Stimulated activated naive CD8-positive, alpha-beta T cell treated with anti-CD3 and anti-CD28 coated beads, Interleukin-15, amount 100 ng/mL, for 72 hours (primary cell): ENCODE data around the gene VAV2.
A peak's percentile ranks its signal among the peaks of the same experiment; 100 is the strongest.

Experiments used
- ATAC-seq: fragments of 150-1000 bp; cut with Tn5 transposase; 2 replicates; pipeline ENCODE4 v1.10.0; 2021; ENCODE audit warnings: mild to moderate bottlenecking, moderate library complexity
- DNase-seq, 2 donors: peaks; one replicate each; pipeline ENCODE4 v3.0.0; 2021 to 2022
- H3K27ac Mint-ChIP-seq, 2 donors: one replicate each; pipeline ENCODE4 v1.8.0; 2022; ENCODE audit warnings: mild to moderate bottlenecking in 2 of 2, mixed read lengths in 2 of 2, moderate library complexity in 2 of 2
- H3K27me3 Mint-ChIP-seq: one replicate; pipeline ENCODE4 v1.8.0; 2022; ENCODE audit warnings: mixed read lengths
- H3K4me1 Mint-ChIP-seq: one replicate; pipeline ENCODE4 v1.8.0; 2022; ENCODE audit warnings: mild to moderate bottlenecking, mixed read lengths
- H3K4me3 Mint-ChIP-seq, 2 donors: one replicate each; pipeline ENCODE4 v1.8.0; 2022; ENCODE audit warnings: mild to moderate bottlenecking in 2 of 2, mixed read lengths in 2 of 2, moderate library complexity in 1 of 2
- H3K9me3 Mint-ChIP-seq, 2 donors: one replicate each; pipeline ENCODE4 v1.8.0; 2022; ENCODE audit warnings: mixed read lengths in 2 of 2

The VAV2 gene

DNA sequence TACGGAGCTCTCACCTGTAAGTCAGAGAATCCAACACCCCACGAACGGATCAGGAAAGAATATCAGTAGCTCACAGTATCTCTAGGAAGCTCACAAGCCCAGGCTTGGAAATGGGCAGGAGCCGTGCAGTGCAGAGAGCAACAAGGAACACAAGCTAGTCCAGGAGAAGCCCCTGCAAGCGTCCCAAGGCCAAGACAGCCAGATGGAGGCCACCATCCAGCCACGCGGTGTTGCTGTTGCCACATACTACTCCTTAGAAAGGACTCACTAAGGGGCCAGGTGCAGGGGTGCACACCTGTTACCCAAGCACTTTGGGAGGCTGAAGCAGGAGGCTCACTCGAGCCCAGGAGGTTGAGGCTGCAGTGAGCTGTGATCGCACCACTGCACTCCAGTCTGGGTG lies 15.4 kb upstream of the VAV2 start:
- no peak for ATAC-seq
- Mint-ChIP-seq H3K4me3 (no peak overlapping the region), H3K27ac (no peak overlapping the region), H3K4me1 (no peaks in the 10 kb centered on the region), H3K27me3 (no peaks in the 10 kb centered on the region), H3K9me3 (no peaks in the 10 kb centered on the region)
- DNase-seq: no peak

DNA sequence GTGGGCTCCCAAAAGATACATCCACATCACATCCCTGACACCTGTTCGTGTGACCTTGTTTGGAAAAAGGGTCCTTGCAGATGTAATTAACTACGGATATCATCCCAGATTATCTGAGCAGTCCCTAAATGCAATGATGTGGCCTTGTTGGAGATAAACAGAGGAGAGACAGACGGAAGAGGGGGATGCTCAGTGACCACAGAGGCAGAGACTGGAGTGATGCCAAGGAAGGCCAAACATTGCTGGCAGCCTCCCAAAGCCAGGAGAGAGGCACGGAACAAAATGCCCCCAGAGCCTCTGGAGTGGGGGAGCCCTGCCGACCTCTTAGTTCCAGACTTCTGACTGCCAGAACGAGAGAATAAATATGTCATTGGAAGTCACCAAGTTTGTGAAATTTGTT lies 15.0 kb upstream of the VAV2 start:
- no peak for DNase-seq
- H3K4me1 Mint-ChIP-seq: no peaks in the 10 kb centered on the region
- no peaks in the 10 kb centered on the region for H3K9me3 Mint-ChIP-seq
- H3K4me3 Mint-ChIP-seq: no peak overlapping the region
- no peak for ATAC-seq
- no peak overlapping the region for H3K27ac Mint-ChIP-seq
- H3K27me3 Mint-ChIP-seq: no peaks in the 10 kb centered on the region

GRCh38 chr9:134005381-134005780 lies 13.3 kb upstream of the VAV2 start:
- Mint-ChIP-seq H3K27ac (no peak overlapping the region), H3K4me1 (no peaks in the 10 kb centered on the region), H3K9me3 (no peaks in the 10 kb centered on the region), H3K27me3 (no peaks in the 10 kb centered on the region), H3K4me3 (no peak overlapping the region)
- DNase-seq (no peak), ATAC-seq (no peak)

- Mint-ChIP-seq H3K4me3 (no peak overlapping the region), H3K4me1 (no peaks in the 10 kb centered on the region), H3K27me3 (peaks cover 4% of the 10 kb centered on the region), H3K9me3 (no peaks in the 10 kb centered on the region), H3K27ac (no peak overlapping the region)
- no peak for ATAC-seq
- DNase-seq: no peak
Measured at GRCh38 chr9:134004881-134005280, 12.8 kb upstream of the VAV2 start.

- DNase-seq: no peak
- H3K9me3 Mint-ChIP-seq: no peaks in the 10 kb centered on the region
- no peak overlapping the region for H3K4me3 Mint-ChIP-seq
- no peak overlapping the region for H3K27ac Mint-ChIP-seq
- ATAC-seq: no peak
- no peaks in the 10 kb centered on the region for H3K4me1 Mint-ChIP-seq
- H3K27me3 Mint-ChIP-seq: peaks cover 6% of the 10 kb centered on the region
Measured at GRCh38 chr9:134004131-134004873, 12.2 kb upstream of the VAV2 start.

DNA sequence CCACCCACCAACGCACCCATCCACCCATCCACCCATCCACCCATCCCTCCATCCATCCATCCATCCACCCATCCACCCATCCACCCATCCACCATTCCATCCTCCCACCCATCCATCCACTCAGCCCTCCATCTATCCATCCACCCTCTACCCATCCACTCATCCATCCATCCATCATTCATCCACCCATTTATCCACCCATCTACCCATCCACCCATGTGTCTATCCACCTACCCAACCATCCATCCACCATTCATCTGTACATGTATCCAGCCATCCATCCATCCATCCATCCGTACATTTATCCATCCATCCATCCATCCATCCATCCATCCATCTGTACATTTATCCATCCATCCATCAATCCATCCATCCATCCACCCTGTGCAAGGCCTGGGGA lies 11.1 kb upstream of the VAV2 start:
- DNase-seq: no peak
- H3K4me3 Mint-ChIP-seq: no peak overlapping the region
- H3K27ac Mint-ChIP-seq: no peak overlapping the region
- no peaks in the 10 kb centered on the region for H3K4me1 Mint-ChIP-seq
- no peaks in the 10 kb centered on the region for H3K9me3 Mint-ChIP-seq
- peaks cover 6% of the 10 kb centered on the region for H3K27me3 Mint-ChIP-seq
- ATAC-seq: no peak

DNA sequence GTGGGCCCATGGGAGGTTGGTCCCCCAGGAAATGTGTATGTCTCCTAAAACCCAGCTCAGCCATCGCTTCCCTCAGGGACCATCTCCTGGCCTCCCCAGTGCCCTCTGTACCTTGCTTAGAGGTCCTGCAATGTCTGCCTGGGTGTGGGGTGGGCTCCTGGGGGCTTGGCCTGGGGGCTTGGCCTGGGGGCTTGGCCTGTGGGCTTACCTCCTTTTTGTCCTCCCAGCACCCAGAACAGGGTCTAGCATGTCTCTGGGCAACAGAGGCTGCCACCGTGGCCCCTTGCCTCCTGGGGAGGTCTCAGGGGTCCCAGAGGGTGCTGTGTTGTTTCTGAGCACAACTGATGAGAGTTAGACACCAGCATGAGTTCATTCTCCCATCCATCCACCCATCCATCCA lies 10.7 kb upstream of the VAV2 start:
- DNase-seq (no peak), ATAC-seq (no peak)
- Mint-ChIP-seq H3K27me3 (peaks cover 6% of the 10 kb centered on the region), H3K4me3 (no peak overlapping the region), H3K27ac (no peak overlapping the region), H3K9me3 (no peaks in the 10 kb centered on the region), H3K4me1 (no peaks in the 10 kb centered on the region)

DNA sequence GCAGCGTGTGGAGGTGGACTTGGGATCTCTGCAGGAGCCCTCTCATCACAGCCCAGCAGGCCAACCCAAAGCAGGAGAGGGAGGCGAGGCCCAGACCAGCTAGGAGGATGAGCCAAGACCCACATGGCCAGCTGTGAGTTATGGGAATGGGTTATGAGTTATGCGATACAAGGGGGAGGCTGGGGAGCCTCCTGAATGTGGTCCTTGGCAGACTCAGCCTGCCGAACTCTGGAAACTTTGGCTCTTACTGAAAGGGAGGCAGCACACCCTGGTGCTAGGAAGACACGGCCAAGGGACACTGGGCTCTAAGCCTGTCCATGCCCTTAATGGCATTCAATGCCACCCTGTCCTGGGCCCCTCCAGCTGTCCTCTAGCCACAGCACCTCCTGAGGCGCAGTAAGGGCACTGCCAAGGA lies 7.7 kb upstream of the VAV2 start:
- ATAC-seq (no peak), DNase-seq (no peak)
- Mint-ChIP-seq H3K27ac (no peak overlapping the region), H3K4me1 (no peaks in the 10 kb centered on the region), H3K4me3 (no peak overlapping the region), H3K27me3 (peaks cover 26% of the 10 kb centered on the region), H3K9me3 (no peaks in the 10 kb centered on the region)

GRCh38 chr9:133998915-133999595 lies 6.9 kb upstream of the VAV2 start:
- DNase-seq: no peak
- Mint-ChIP-seq H3K4me3 (no peak overlapping the region), H3K27me3 (peaks cover 34% of the 10 kb centered on the region), H3K9me3 (no peaks in the 10 kb centered on the region), H3K27ac (no peak overlapping the region), H3K4me1 (peaks cover 5% of the 10 kb centered on the region)
- no peak for ATAC-seq

DNA sequence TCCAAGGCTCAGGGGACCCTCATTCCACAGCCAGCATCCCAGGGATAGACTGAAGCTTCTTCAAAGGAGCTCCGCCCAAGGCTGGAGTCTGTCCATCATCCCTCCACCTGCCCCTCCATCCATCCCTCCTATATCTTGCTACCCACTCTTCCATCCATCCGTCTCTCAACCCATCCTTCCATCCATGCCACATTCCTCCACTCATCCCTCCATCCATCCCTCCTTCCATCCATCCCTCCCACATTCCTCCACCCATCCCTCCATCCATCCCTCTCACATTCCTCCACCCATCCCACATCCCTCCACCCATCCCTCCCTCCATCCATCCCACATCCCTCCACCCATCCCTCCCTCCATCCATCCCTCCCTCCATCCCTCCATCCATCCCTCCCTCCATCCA lies 5.5 kb upstream of the VAV2 start:
- H3K9me3 Mint-ChIP-seq: no peaks in the 10 kb centered on the region
- ATAC-seq: no peak
- H3K4me3 Mint-ChIP-seq: no peak overlapping the region
- H3K27ac Mint-ChIP-seq: no peak overlapping the region
- peaks cover 16% of the 10 kb centered on the region for H3K4me1 Mint-ChIP-seq
- H3K27me3 Mint-ChIP-seq: peaks cover 38% of the 10 kb centered on the region
- no peak for DNase-seq

- H3K9me3 Mint-ChIP-seq: no peaks in the 10 kb centered on the region
- no peak overlapping the region for H3K4me3 Mint-ChIP-seq
- ATAC-seq: no peak
- peaks cover 16% of the 10 kb centered on the region for H3K4me1 Mint-ChIP-seq
- H3K27me3 Mint-ChIP-seq: peaks cover 38% of the 10 kb centered on the region
- no peak overlapping the region for H3K27ac Mint-ChIP-seq
- no peak for DNase-seq
Measured at GRCh38 chr9:133996531-133997520, 4.7 kb upstream of the VAV2 start.

- peaks cover 26% of the 10 kb centered on the region for H3K4me1 Mint-ChIP-seq
- ATAC-seq (no peak), DNase-seq (no peak)
- H3K9me3 Mint-ChIP-seq: no peaks in the 10 kb centered on the region
- no peak overlapping the region for H3K27ac Mint-ChIP-seq
- no peak overlapping the region for H3K4me3 Mint-ChIP-seq
- peaks cover 49% of the 10 kb centered on the region for H3K27me3 Mint-ChIP-seq
Measured at GRCh38 chr9:133995012-133995896, 3.1 kb upstream of the VAV2 start.

DNA sequence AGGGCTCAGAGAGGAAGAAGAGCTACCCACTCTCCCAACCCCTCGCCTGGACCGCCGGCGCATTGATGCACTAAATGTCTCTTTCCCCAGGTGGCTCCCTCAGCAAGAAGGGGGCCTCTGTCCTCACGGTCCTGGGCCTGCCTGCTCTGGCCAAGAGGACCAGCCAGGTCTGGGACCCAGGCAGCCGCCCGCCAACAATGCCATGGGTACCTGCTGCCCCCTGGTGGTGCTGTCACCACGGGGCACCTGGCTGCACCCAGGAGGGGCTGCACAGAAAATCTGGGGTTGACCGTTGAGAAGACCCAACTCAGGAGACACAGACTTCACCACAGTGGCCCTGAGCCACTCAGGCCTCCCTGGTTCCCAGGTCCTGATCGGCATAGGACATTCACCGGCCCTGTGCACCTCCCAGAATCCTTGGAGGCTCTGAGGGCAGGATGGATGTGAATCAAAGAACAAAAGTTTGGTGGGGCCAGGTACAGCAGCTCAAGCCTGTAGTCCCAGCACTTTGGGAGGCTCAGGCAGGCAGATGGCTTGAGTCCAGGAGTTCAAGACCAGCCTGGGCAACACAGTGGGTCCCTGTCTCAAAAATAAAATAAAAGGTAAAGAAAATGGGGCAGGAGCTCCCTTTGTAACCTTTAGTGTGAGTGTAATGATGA lies 2.4 kb upstream of the VAV2 start:
- no peaks in the 10 kb centered on the region for H3K9me3 Mint-ChIP-seq
- DNase-seq (peak; percentile 75 to 79), ATAC-seq (peak; percentile 52)
- H3K4me1 Mint-ChIP-seq: peaks cover 26% of the 10 kb centered on the region
- peaks cover 51% of the 10 kb centered on the region for H3K27me3 Mint-ChIP-seq
- H3K4me3 Mint-ChIP-seq: peak overlapping the region in 1 of 2 donors; percentile 41
- H3K27ac Mint-ChIP-seq: no peak overlapping the region

DNA sequence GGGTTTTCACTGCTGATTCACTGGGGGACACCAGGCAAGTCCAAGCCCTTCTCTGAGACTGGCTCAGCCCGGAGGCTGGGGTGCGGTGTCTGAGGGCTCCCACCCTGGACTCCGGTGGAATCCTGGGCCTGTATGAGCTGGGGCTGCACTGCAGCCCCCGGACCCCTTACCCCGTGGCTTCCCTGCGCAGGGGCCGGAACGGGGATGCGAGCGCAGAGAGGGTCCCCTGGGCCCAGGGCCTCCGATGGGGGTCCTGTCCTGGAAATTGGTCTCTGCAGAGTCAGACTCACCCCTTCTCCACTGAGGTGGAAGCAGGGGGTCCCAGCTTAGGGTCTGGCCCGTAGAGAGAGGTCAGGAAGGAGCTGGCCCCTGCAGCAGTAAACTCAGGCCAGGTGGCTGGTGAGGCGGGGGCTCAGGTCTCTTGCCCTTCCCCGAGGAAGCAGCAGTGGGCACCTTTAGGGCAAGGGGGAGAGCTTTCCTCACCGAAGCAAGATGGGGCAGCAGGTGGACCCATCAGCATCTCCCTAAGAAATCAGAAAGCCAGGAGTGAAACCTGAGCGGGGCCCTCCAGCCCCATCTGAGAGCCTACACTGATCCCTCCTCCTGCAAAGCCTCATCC lies 1.6 kb upstream of the VAV2 start:
- H3K9me3 Mint-ChIP-seq: no peaks in the 10 kb centered on the region
- peaks cover 51% of the 10 kb centered on the region for H3K27me3 Mint-ChIP-seq
- H3K27ac Mint-ChIP-seq: no peak overlapping the region
- peak overlapping the region; percentile 67 to 77 for H3K4me3 Mint-ChIP-seq
- peaks cover 26% of the 10 kb centered on the region for H3K4me1 Mint-ChIP-seq
- DNase-seq: peak; percentile 18 to 25
- peak; percentile 2 for ATAC-seq
